HepG2 (cell line): ENCODE measurements around the gene ELF1. TPM values are rescaled to one million over a fixed set of nuclear protein-coding genes. Genes with fewer than 3 reads are reported as not detected.
A peak's percentile ranks its signal among the peaks of the same experiment; 100 is the strongest.

Experiments
- ARNTL ChIP-seq: sonication (generic); formaldehyde crosslinking; IDR thresholded peaks from 2 replicates; pipeline ENCODE4 v1.4.0; 2020; ENCODE audit warnings: mild to moderate bottlenecking, missing genetic modification reagents
- CBFB ChIP-seq: sonication (generic); formaldehyde crosslinking; IDR thresholded peaks from 2 replicates; pipeline ENCODE4 v1.4.0; 2020; ENCODE audit warnings: missing genetic modification reagents
- CBX1 ChIP-seq: IDR thresholded peaks from one replicate; pipeline ENCODE4 v1.6.1; 2016; ENCODE audit warnings: antibody characterized with exemption, low read depth
- CHD4 ChIP-seq: fragments of 200-600 bp; sonication (generic); IDR thresholded peaks from 2 replicates; pipeline ENCODE4 v1.7.0; 2017; ENCODE audit warnings: mild to moderate bottlenecking, low read length, borderline replicate concordance
- DMTF1 ChIP-seq: sonication (generic); formaldehyde crosslinking; IDR thresholded peaks from 2 replicates; pipeline ENCODE4 v1.4.0; 2020; ENCODE audit warnings: mild to moderate bottlenecking, missing genetic modification reagents
- GATAD2A ChIP-seq: IDR thresholded peaks from 2 replicates; pipeline ENCODE4 v1.6.1; 2016
- NFE2L2 ChIP-seq: fragments of 150-350 bp; IDR thresholded peaks from 2 replicates; pipeline ENCODE4 v1.6.1; 2014; ENCODE audit warnings: low read length
- ONECUT2 ChIP-seq: sonication (generic); formaldehyde crosslinking; IDR thresholded peaks from 2 replicates; pipeline ENCODE4 v1.4.0; 2020; ENCODE audit warnings: missing genetic modification reagents
- SRSF9 ChIP-seq: fragments of 200-400 bp; formaldehyde crosslinking; IDR thresholded peaks from 2 replicates; pipeline ENCODE4 v1.6.1; 2018; ENCODE audit warnings: borderline replicate concordance, mild to moderate bottlenecking, low read depth, low read length; ENCODE audit not compliant: insufficient read depth, poor library complexity, severe bottlenecking
- TRIM24 ChIP-seq: sonication (generic); formaldehyde crosslinking; IDR thresholded peaks from 2 replicates; pipeline ENCODE4 v1.8.0; 2022; ENCODE audit warnings: mild to moderate bottlenecking, missing genetic modification reagents
- ZBTB25 ChIP-seq: IDR thresholded peaks from 2 replicates; pipeline ENCODE4 v1.6.1; 2018; ENCODE audit warnings: missing genetic modification reagents
- ZNF124 ChIP-seq: sonication (generic); formaldehyde crosslinking; IDR thresholded peaks from 2 replicates; pipeline ENCODE4 v1.4.0; 2020; ENCODE audit warnings: missing genetic modification reagents
- ZNF207 ChIP-seq: fragments of 450-650 bp; IDR thresholded peaks from 2 replicates; pipeline ENCODE4 v1.6.1; 2016; ENCODE audit warnings: antibody characterized with exemption, borderline replicate concordance
- ZNF224 ChIP-seq: sonication (generic); formaldehyde crosslinking; IDR thresholded peaks from 2 replicates; pipeline ENCODE4 v1.5.0; 2020; ENCODE audit warnings: mild to moderate bottlenecking, missing genetic modification reagents
- ZNF256 ChIP-seq: sonication (generic); formaldehyde crosslinking; conservative IDR thresholded peaks from 2 replicates; pipeline ENCODE4 v1.4.0; 2020; ENCODE audit warnings: missing genetic modification reagents
- ZNF441 ChIP-seq: sonication (generic); formaldehyde crosslinking; IDR thresholded peaks from 2 replicates; pipeline ENCODE4 v1.7.0; 2021; ENCODE audit warnings: missing genetic modification reagents, borderline replicate concordance
- ZSCAN9 ChIP-seq: IDR thresholded peaks from 2 replicates; pipeline ENCODE4 v1.6.1; 2016; ENCODE audit warnings: borderline replicate concordance
- polyA plus RNA-seq, 8 experiments: library from polyadenylated mRNA; depleted of rRNA in 3 of 8; stranded (reverse) in 7 of 8; unstranded in 1 of 8; fragments of >200 nt; fragmentation: Illumina TruSeq in 4 of 8; extraction: Trizol in 4 of 8; gene quantifications; 2 replicates each; pipeline versions ENCODE4 v1.2.1 to v1.2.3, GENCODE V29; 2011 to 2016; ENCODE audit warnings: low read depth in 4 of 8, missing spikeins in 1 of 8, mixed read lengths in 1 of 8; ENCODE audit not compliant: insufficient read depth in 1 of 8
- total RNA-seq, 5 experiments: library from RNA; depleted of rRNA; stranded (reverse); fragments of >200 nt; fragmentation: Illumina TruSeq; extraction: Trizol; gene quantifications; 2 replicates each; pipeline ENCODE4 v1.2.3, GENCODE V29; 2016; ENCODE audit warnings: low read depth in 1 of 5
- TF ChIP-seq, protein P1 (sequence below): sonication (generic); formaldehyde crosslinking; conservative IDR thresholded peaks from 2 replicates; pipeline ENCODE4 v1.8.0; 2022; ENCODE audit warnings: low read depth, missing genetic modification reagents
- TF ChIP-seq, protein P2 (sequence below): sonication (generic); formaldehyde crosslinking; IDR thresholded peaks from 2 replicates; pipeline ENCODE4 v1.8.1; 2023; ENCODE audit warnings: mild to moderate bottlenecking, missing genetic modification reagents
- TF ChIP-seq, protein P3 (sequence below): sonication (generic); formaldehyde crosslinking; IDR thresholded peaks from 2 replicates; pipeline ENCODE4 v1.4.0; 2020; ENCODE audit warnings: missing genetic modification reagents

ELF1 gene
- total and polyA plus RNA-seq, 2 of the 13 experiments (the other 11 are each of a cell fraction or from before 2014, with no cell fraction given): 24.6 to 71.5 TPM

DNA sequence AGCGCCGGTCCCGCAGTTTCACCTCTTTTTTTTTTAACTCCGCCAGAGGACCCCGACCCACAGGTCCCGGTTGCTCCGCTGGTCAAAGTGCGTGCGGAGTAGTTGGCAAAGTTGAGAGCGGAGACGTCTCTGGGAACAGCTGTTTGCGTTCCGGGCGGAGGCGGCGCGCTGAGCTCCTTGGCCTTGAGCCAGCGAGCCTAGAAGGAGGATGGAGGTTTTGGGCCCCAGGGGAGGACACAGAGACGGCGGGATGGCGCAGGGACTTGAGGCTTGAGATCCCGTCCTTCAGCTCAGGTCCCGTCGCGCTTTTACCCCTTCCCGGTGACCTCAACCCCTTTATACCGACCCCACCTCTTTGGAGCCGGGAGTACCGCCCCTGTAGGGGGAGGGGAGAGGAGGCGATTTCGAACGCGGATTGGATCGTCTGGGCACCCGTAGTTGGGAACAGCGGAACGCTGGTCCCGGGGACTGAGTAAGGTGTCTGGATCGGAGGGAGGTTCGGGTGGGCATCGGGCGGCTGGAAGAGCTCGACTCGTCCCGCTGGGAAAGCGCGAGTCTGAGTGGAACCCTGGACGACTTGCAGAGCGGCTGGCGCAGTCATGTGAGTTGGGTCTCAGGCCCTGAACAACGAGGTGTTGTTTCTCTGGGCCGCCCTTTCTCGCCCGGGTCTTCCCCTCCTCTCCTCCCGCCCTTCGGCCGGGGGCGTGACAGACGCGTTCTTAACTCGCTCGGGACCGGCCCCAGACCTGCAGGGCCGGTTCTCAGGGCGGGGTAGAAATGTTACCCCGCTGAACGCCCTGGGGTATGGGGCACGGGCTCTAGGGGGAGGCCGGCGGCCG lies 42.2 kb upstream of the ELF1 start, which contains the start of gene WBP4 (continued):
- TF ChIP-seq, protein P1, sequence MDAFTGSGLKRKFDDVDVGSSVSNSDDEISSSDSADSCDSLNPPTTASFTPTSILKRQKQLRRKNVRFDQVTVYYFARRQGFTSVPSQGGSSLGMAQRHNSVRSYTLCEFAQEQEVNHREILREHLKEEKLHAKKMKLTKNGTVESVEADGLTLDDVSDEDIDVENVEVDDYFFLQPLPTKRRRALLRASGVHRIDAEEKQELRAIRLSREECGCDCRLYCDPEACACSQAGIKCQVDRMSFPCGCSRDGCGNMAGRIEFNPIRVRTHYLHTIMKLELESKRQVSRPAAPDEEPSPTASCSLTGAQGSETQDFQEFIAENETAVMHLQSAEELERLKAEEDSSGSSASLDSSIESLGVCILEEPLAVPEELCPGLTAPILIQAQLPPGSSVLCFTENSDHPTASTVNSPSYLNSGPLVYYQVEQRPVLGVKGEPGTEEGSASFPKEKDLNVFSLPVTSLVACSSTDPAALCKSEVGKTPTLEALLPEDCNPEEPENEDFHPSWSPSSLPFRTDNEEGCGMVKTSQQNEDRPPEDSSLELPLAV (CRISPR knock-in tag): no peak
- TF ChIP-seq, protein P2, sequence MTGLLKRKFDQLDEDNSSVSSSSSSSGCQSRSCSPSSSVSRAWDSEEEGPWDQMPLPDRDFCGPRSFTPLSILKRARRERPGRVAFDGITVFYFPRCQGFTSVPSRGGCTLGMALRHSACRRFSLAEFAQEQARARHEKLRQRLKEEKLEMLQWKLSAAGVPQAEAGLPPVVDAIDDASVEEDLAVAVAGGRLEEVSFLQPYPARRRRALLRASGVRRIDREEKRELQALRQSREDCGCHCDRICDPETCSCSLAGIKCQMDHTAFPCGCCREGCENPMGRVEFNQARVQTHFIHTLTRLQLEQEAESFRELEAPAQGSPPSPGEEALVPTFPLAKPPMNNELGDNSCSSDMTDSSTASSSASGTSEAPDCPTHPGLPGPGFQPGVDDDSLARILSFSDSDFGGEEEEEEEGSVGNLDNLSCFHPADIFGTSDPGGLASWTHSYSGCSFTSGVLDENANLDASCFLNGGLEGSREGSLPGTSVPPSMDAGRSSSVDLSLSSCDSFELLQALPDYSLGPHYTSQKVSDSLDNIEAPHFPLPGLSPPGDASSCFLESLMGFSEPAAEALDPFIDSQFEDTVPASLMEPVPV: no peak
- no peak for TF ChIP-seq SRSF9
- TF ChIP-seq ARNTL: 0 out of 2 replicates have a peak, but pooled peaks have one; percentile 16
- peak; percentile 74 for TF ChIP-seq CBX1
- no peak; the same call in 1 of the 2 replicates for TF ChIP-seq ZNF441 (CRISPR knock-in tag)
- TF ChIP-seq, protein P3, sequence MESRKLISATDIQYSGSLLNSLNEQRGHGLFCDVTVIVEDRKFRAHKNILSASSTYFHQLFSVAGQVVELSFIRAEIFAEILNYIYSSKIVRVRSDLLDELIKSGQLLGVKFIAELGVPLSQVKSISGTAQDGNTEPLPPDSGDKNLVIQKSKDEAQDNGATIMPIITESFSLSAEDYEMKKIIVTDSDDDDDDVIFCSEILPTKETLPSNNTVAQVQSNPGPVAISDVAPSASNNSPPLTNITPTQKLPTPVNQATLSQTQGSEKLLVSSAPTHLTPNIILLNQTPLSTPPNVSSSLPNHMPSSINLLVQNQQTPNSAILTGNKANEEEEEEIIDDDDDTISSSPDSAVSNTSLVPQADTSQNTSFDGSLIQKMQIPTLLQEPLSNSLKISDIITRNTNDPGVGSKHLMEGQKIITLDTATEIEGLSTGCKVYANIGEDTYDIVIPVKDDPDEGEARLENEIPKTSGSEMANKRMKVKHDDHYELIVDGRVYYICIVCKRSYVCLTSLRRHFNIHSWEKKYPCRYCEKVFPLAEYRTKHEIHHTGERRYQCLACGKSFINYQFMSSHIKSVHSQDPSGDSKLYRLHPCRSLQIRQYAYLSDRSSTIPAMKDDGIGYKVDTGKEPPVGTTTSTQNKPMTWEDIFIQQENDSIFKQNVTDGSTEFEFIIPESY (CRISPR knock-in tag): peak; percentile 27
- no peak for TF ChIP-seq ZNF124 (CRISPR knock-in tag)
- TF ChIP-seq ZNF224: no peak
- TF ChIP-seq CHD4: no peak
- TF ChIP-seq ZBTB25: peak; percentile 89; the same call in 1 of the 2 replicates
- peak; percentile 70 for TF ChIP-seq CBFB (CRISPR knock-in tag)
- peak; percentile 72 for TF ChIP-seq ZSCAN9 (CRISPR knock-in tag)
- TF ChIP-seq GATAD2A (CRISPR knock-in tag): peak; percentile 7; the same call in 1 of the 2 replicates
- TF ChIP-seq NFE2L2: no peak
- TF ChIP-seq TRIM24 (CRISPR knock-in tag): no peak
- TF ChIP-seq ZNF207: no peak
- TF ChIP-seq DMTF1: no peak
- TF ChIP-seq ZNF256 (CRISPR knock-in tag): peak; percentile 52; the same call in 1 of the 2 replicates
- peak; percentile 17; the same call in 1 of the 2 replicates for TF ChIP-seq ONECUT2 (CRISPR knock-in tag)
